ENCODE data around the gene C17orf75.
"Not testable (repeated sequence)": the region's sequence is repeated elsewhere in the genome, so short reads cannot be mapped to it uniquely, and the experiment has no call there.

The C17orf75 gene

DNA sequence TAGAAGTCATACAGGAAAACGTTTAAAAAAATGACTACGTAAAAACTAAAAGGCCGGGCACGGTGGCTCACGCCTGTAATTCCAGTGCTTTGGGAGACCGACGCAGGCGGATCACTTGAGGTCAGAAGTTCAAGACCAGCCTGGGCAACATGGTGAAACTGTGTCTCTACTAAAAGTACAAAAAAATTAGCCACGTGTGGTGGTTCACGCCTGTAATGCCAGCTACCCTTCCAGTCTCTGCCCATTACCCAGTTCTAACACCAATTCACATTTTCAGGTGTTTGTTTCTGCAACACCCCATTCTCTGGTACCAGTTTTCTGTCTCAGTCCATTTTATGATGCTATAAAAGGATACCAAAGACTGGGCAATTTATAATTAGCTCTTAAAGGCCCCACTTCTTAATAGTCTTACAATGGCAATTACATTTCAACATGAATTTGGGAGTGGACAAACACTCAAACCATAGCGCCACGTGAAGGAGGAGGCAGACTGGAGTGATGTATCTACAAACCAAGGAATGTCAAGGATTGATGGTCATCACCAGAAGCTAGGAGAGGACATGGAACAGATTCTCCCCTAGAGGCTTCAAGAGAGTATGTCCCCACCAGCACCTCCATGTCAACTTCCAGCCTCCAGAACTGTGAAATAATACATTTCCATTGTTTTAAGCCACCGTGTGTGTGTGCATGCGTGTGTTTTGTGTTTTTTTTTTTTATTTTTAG is 791 bp upstream of the C17orf75 start:
- DNase-seq = peak; percentile 29

DNA sequence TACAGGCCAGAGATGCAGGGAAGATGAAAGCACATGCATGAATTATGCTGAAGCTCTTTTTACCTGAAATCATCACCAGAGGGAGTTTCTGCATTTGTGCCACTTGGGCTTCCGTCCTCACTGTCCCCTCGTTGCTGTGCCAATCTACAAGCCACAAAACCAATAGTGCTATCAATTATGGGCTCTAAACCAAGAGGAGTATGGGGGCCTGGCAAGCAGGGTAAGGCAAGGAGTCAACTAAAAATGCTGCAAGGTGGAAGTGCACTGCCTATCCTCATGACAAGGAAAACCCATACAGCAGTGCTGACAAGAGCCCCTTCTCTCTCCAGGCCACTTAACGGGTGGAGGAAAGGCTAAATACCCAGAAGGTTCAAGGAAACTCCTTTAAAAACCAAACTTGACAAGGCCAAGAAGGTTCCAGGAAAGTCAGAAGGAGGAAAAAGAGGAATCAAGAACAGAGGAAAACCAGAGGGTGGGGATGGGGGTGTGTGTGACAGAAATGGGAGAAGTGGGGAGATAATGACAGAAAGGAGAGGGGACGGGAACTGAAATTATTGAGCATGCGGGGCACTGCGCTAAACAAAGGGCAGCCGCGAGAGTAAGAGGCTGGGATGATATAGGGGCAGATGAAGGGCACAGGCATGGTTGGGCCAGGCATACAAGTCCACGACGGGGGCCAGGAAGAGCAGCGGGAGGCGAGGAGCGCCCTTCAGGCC is 674 bp downstream of the C17orf75 start:
- peak; percentile 42 for DNase-seq

DNA sequence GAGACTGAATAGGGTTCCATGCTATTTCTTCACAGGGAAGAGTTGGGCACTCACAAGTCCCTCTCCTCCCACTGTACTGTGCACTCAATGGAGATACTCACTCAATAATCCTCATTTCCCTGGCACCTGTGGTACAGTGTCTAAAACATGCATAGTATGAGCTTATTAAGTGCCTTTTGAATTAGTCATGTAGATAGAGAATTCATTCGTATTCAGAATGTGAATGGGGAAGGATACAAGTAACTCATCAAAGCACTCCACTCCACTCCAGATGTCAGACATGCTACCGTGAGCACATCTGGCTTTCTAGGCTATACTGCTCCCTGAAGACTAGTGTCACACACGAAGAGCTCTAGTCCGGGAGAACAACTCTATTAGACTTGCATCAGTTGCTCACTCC is 6.3 kb downstream of the C17orf75 start:
- no peak for DNase-seq

DNA sequence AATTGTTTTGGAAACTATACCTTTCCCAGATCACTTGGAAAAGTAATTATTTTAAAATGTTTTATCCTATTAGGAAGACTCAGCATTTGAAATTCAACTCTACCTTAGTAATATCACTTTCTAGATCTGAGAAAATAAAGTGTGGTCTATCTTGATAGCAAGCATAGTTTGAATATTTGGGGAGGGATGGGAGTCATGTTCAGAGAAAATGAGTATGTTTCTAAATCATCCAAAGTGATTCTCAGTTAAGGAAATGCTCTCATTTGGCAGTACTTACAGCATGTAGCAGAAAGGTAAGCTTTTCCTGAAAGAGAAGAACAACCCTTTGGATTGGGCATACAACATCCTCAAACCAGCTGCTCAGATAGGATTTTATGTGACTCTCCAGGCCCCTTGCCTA is 6.9 kb downstream of the C17orf75 start:
- DNase-seq = no peak

DNA sequence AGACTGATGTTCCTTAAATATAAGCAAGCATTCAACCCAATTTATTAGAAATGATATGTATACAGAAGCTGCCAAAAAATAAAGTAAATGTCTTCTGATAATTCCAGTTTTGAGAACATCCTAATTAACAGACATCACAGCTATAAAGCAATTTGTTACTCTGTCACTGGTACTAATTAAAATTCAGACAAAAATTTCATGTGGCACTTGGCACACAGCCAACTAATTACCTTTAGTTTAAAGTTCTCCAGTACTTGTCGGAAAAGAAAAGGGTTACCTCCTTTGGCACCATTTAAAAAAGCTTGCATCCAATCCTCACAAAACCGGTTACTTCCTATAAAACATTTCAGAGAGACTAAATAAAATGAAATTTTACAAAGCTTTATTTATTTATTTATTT is 8.8 kb downstream of the C17orf75 start:
- no peak for DNase-seq

DNA sequence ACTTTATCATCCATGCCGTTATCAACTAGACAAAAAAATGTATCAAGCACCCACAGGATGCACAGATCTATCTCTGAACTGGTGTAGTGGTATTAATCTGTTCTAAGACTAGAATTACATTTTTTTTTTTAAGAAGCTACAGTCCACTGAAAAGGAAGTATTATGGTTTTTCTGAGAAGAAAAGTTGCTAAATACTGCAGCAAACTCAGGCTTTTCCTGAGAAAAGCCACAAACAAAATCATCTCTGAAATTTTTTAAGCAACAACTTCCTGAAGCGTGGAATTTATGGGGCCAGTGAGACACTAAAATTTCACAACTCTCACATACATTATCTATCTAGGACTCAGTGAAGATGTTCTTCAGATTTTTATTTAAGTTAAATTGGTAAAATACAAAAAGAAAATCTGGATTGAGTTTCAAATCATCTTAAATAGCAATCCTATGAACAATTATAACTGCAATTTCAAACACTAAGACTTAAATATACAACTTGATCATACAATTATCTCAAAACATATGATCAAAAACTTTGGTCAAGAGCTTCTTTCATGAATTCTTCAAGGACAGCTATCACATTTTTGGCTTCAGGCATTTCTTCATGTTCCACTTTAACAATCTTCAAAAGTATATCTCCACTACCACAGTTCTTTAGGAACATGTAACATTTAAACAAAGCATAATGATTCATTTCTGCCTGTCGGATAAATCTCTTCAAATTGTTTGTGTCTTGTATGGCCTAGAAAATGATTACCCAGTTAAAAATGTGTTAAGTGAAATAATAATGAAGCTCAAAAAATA is 10.5 kb downstream of the C17orf75 start:
- DNase-seq = no peak

DNA sequence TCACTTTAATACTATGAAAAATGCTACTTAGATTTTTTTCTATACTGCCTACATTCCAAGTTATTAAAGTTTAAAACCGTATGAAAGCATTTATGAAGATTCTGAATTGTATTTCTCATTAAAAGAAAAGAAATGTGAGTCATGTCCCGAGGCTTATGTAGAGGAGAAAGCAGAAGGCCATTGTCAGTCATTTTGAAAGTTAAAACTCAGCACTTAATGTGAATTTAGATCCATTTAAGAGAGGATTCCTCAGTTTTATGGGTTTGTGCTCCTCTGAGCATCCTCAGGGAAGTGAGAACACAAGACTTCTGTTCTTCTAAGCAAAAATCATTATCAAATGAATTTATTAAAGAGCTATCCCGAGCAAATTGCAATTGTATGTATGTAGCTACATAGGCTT is 11.8 kb downstream of the C17orf75 start:
- DNase-seq = no peak

DNA sequence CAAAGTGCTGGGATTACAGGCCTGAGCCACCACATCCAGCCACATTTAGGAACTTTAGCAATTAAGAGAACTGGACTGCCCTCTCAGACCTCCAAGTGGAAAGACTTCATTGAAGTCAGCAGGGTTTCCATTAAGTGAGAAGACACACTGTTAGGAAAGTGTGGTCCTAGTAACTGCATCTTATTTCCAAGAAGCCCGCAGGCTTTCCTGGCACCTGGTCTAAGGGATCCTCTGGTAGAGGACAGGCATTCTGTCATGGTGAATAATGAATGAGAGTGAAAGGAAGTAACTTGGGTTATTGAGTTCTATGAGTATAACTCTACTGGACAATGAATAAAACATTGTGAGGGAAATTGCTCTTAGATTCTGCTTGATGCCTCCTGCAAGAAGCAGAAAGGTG is 14.1 kb downstream of the C17orf75 start:
- DNase-seq = no peak

DNA sequence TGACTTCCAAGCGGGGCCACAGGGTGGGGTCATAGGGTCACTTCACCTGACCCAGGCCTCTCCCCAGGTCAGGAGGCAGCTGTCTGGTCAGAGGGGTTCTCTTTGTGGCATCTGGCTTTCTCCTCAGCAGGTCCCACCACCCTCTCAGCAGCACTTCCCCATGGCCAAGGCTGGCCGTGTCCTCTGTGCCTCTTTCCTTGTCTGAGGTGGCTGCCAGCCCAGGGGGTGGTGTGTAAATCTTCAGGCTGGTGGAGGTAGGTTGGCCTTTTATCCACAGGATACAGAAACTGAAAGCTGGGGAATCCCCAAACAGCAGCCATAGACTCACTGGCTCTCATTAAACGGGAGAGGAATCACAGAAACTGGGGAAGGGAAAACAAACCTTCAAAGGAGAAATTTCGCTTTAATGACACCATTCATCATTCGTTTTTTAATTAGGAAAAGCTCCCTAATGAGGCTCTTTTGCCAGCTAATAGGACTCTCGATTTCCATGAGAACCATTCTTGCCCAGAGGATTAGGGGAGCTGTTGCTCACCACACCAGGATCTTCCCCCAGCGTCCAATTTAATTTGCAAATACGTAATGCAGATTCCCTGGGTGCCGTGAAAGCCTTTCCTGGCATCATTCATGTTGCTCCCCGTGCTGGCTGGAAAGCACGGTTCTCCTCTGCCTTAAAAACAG is 18.0 kb downstream of the C17orf75 start:
- DNase-seq = no peak

DNA sequence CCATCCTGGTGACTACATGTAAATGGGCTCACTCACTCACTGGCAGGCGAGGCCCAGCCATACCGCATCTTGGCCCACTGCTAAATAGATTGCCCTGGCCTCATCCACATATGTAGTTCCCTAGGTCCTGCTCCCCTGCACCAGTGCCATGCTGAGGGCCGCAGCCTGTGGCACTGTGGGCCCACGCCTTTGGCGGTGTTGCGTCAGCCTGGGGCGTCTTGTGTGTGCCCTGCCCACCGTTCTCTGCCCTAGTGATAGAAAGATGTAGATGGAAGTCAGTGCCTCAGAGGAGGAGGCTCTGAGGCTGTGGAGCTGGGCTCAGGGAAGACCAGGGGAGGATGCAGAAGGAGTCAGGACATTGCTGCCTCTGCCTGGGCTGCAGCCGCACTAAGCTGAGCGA is 18.9 kb downstream of the C17orf75 start:
- DNase-seq = no peak

DNA sequence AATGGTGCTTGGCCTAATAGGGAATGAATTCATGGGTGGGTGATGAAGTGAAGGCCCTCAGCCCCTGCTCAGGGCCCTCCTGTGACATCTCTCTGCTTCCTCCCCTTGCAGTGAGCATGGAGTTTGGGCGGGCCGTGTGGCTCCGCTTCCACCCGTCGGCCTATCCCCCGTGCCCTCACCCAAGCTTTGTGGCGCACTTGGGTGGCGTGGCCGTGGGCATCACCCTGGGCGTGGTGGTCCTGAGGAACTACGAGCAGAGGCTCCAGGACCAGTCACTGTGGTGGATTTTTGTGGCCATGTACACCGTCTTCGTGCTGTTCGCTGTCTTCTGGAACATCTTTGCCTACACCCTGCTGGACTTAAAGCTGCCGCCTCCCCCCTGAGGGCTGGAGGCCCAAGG is 21.1 kb downstream of the C17orf75 start:
- DNase-seq = no peak

DNA sequence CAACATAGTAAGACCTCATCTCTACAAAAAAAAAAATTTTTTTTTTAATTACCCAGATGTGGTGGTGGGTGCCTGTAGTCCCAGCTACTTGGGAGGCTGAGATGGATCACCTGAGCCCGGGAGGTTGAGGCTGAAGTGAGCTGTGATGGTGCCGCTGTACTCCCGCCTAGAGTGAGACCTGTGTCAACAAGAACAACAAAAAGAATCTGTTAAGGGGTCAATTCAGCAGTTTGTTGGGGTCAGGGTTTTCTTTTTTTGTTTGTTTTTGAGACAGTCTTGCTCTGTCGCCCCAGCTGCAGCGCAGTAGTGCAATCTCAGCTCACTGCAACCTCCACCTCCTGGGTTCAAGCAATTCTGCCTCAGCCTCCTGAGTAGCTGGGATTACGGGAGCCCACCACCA is 21.9 kb downstream of the C17orf75 start:
- DNase-seq = not testable (repeated sequence)

DNA sequence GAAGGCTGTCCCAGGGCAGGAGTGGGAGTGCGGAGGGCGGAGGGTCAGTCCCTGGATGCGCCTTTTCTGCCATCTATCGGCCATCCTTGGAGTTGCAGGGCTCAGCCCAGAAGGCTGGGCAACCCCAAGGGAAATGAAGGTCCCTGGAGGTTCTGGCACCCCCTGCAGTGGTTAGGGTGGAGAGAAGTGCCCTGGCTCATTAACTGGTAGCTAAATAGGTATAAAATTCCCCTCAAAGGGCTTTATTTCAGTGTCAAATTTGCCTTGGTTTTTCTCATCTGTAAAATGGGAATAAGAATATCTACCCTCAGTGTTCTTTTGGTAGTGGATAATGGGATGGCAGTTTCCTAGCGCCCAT is 22.4 kb downstream of the C17orf75 start:
- DNase-seq = peak; percentile 62

DNA sequence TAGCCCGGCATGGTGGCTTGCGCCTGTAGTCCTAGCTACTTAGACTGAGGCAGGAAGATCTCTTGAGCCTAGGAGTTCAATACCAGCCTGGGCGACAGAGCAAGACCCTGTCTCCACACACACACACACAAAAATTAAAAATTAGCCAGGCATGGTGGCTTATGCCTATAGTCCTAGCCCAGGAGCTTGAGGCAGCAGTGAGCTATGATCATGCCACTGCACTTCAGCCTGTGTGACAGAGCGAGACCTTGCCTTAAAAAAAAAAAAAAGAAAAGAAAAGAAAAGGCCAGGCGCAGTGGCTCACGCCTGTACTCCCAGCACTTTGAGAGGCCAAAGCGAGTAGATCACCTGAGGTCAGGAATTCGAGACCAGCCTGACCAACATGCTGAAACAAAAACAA is 23.9 kb downstream of the C17orf75 start:
- DNase-seq = no peak

DNA sequence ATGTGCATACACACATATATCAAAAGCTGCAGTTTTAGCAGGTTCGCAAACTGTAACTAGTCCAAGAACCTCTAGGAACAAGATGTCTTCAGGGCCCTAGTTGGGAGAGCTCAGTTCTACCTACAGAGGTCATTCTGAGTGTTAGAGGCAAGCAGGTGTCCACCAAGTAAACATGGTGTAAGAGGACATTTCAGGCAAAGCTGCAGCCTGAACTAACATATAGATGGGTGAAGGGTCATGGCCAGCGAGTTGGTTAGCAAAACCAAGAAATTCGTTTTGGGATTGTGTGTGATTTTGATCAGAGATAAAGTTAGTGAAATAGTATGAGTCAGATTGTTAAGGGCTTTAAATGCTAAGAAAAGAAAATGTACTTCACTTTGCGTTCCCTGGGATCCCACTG is 24.6 kb downstream of the C17orf75 start:
- DNase-seq = no peak

DNA sequence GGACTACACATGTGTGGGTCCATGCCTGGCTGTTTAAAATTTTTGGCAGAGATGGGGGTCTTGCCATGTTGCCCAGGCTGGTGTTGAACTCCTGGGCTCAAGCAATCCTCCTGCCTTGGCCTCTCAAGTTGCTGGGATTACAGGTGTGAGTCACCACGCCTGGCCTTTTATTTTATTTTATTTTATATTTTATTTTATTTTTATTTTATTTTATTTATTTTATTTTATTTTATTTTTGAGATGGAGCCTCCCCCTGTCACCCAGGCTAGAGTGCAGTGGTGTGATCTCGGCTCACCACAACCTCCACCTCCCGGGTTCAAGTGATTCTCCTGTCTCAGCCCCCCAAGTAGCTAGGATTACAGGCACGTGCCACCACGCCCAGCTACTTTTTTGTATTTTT is 25.3 kb downstream of the C17orf75 start:
- DNase-seq = not testable (repeated sequence)

DNA sequence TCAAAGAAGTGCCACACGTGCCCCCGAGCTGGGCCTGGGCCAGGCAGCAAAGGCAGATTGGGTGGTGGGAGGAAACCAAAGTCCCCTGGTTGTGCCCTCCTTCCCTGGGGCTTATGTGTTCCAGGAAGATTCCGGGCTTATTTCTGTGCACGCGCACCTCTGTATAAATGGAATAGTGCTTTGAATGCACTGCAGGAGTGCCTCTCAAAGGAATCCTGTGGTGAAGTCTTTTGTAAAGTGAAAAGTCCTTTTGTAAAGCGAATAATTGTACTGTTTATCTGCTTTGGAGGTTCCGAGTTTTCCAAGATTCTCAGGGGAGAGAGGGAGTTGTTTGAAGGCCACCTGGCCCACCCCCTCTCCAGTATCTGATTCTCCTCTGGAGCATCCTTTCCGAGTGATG is 26.8 kb downstream of the C17orf75 start:
- DNase-seq = peak; percentile 63

DNA sequence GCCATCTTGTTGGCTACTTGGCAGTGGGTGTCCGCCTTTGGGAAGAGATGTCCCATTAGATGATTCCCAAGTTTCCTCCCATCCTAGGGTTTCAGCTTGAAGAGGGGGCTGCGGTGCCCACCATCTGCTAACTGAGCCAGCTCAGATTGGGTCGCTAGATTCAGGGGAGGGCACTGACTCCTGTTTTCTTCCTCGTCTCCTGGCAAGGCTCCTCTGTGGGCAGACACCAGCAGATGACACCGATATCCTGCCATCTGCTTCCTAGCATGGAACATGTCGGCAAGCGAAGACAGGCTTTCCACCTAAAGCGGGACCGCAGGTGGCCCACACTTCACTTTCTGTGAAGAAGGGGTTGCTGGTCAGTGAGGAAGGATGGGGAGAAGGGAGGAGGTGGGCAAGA is 27.3 kb downstream of the C17orf75 start:
- DNase-seq = no peak

DNA sequence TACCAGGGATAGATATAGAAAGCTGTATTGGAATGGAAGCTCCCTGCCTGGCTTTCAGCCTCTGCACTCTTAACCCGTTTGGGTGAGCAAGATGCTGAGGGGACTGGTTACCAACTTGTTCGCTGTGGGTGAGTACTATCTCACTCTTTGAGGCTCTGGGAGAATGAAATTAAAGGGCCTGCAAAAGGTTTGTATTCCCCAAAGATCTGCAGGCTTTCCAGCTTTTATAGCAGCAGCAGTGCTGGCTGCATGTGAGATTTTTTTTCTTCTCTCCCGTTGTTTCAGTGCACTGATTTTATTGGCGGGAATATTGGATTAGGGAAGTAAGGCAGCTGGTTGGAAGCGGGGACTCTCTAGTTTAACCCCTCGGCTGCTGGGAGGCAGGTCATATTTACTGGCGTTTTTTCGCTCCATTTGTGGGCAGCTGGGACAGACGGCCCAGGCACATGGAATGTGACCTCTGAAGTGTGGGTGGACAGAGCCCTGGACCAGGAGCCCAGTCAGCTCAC is 30.9 kb downstream of the C17orf75 start:
- DNase-seq = no peak

DNA sequence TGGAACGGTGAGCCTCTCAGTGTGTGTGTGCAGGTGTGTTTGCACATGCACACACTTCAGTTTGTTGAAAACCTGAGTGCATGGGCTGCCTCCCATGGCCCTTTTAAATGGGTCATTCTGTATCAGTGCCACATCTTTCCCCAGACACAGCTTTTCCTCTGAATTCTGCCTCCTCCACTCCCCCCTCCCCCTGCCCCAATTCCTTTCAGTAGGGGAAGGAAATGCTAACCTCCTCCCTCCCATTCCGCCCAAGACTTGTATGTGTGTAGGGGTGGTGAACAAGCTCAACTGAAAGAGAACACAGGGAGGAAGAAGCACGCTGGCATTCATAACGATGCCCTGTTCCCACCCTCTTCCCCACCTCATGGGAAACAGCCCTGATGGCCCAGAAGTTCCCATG is 34.3 kb downstream of the C17orf75 start:
- peak; percentile 27 for DNase-seq

DNA sequence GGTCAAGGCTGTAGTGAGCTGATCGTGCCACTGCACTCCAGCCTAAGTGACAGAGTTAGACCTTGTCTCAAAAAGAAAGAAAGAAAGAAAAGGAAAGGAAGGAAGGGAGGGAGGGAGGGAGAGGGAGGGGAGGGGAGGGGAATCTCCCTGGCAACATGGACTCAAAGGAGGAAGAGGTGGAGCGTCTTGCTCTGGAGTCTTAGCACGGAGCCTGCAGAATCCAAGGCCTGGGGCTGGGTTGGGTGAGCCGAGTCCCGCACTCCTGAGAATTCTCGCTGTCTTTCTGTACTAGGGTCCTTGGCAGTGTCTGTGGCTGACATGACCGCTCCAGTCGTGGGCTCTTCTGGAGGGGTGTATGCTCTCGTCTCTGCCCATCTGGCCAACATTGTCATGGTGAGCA is 36.9 kb downstream of the C17orf75 start:
- no peak for DNase-seq

DNA sequence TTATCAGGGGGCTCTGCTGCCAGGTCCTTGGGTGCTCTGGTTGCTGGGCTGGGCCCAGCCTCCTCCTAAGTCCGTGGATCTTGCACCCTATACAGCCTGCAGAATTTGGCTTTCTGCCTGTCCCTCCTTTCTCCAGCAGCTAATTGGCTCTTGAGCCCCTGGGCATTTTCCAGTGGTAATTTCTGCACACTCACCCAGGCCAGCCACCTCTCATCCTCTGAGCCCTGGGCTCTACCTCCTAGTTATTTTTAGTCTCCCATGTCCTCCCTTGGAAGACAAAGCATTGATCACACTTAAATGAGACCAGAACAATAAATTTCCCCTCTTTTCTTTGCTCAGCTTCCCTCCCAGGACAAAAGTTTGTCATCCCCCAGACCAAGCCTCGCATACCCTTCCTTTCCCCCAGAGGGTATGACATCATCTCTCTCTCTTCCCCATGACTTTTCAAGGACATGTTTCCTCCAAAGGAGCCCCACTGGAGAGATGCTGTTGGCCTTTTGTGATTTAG is 38.1 kb downstream of the C17orf75 start:
- no peak for DNase-seq
